Measurements from ENCODE around the gene PITPNB. TPM values are rescaled to one million over a fixed set of nuclear protein-coding genes. Genes with fewer than 3 reads are reported as not detected.
A peak's percentile ranks its signal among the peaks of the same experiment; 100 is the strongest.

Gene PITPNB
- total RNA-seq, 1 donor, result 29.4 TPM

GRCh38 chr22:27892064-27892463, 27.0 kb downstream of the PITPNB start:
- no peak for DNase-seq (ENCODE audit: low read depth)
- no peak overlapping the region for H3K4me3 ChIP-seq (ENCODE audit: low read depth, low read length)
- TF ChIP-seq CTCF (IDR thresholded peaks at IDR 0.05; ENCODE audit: insufficient read depth, low read depth, low read length), result no peak

GRCh38 chr22:27888310-27888709, 30.7 kb downstream of the PITPNB start:
- H3K4me3 ChIP-seq (ENCODE audit: low read depth, low read length), result no peak overlapping the region
- no peak for TF ChIP-seq CTCF (IDR thresholded peaks at IDR 0.05; ENCODE audit: insufficient read depth, low read depth, low read length)
- no peak for DNase-seq (ENCODE audit: low read depth)

GRCh38 chr22:27886843-27887151, 32.3 kb downstream of the PITPNB start:
- no peak for TF ChIP-seq CTCF (IDR thresholded peaks at IDR 0.05; ENCODE audit: insufficient read depth, low read depth, low read length)

GRCh38 chr22:27885977-27886842, 32.8 kb downstream of the PITPNB start:
- TF ChIP-seq CTCF (IDR thresholded peaks at IDR 0.05; ENCODE audit: insufficient read depth, low read depth, low read length), result peak; percentile 83
- H3K4me3 ChIP-seq (ENCODE audit: low read depth, low read length), result no peak overlapping the region
- DNase-seq (ENCODE audit: low read depth), result peak; percentile 90

More at GRCh38 chr22:27886843-27887151, 32.3 kb downstream of the PITPNB start:
- no peak overlapping the region for H3K4me3 ChIP-seq (ENCODE audit: low read depth, low read length)
- no peak for DNase-seq (ENCODE audit: low read depth)

- DNase-seq (ENCODE audit: low read depth), result no peak
- H3K4me3 ChIP-seq (ENCODE audit: low read depth, low read length), result no peak overlapping the region
- TF ChIP-seq CTCF (IDR thresholded peaks at IDR 0.05; ENCODE audit: insufficient read depth, low read depth, low read length), result no peak
These were observed 35.3 kb downstream of the PITPNB start for GRCh38 chr22:27883656-27884350.

- no peak for TF ChIP-seq CTCF (IDR thresholded peaks at IDR 0.05; ENCODE audit: insufficient read depth, low read depth, low read length)
- H3K4me3 ChIP-seq (ENCODE audit: low read depth, low read length), result no peak overlapping the region
- no peak for DNase-seq (ENCODE audit: low read depth)
These were observed 36.4 kb downstream of the PITPNB start for GRCh38 chr22:27882507-27883290.

Measured in fibroblast of villous mesenchyme (primary cell).